HG02840 (cell line): ENCODE measurements around the gene SPDYE4.

Experiments used
- ATAC-seq: cut with Tn5 transposase; IDR thresholded peaks from one replicate; pipeline ENCODE4 v1.9.1; 2021; ENCODE audit warnings: mild to moderate bottlenecking, moderate library complexity, moderate number of reproducible peaks; ENCODE audit not compliant: unreplicated experiment, low FRiP score

Gene SPDYE4

DNA sequence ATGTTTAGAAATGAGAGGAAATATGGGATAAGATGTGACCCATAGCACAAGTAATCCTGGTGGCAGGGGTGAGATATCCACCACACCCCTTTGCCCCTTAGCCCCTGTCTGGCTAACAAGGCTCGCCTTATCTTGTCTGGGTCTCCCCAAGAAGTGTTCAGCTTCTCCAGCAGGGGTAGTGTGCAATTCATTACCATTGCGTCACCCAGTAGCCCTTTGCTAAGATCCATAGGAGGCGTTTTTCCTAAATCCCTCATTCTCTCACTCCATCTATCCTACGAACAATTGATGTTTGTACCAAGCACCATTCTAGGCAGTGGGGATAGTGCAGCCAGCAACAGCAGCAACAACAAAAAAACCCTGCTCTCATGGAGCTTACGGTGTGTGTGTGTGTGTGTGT is 44.5 kb downstream of the SPDYE4 start:
- ATAC-seq = no peak

DNA sequence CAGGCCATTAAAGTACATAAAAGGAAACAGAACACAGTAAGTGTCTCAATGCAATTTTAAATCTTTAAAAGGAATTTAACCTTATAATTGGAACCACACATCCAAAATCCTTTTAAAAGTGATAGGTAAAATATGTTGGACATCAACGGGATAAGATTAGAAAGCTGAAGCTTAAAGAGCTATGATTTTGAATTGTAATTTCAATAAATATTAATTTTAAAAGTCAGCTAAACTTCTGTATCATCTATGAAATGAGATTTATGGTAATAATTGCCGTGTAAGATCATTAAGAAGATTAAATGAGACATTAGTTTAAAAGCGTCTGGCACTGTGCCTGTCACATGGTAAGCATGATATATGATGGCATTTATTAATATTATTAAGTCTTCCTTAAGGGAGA is 45.0 kb downstream of the SPDYE4 start:
- no peak for ATAC-seq

DNA sequence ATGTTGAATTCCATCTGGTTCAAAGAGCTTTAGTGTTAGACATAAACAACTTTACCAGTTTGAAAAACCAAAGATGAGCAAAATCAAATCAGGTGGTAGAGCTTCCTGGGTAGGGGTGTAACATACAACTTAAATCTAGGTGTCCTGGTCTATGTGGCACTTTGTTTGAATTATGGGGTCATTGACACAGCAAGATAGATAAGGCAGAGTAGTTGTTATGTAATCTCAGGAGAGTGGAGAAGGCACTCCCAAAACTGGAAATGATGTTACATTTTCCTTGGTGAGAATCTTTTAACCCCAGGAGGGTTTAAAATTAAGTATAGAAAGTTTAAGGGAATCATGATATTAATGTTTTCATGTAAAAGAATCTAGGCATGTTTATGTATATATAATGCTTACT is 45.6 kb downstream of the SPDYE4 start:
- ATAC-seq = no peak

DNA sequence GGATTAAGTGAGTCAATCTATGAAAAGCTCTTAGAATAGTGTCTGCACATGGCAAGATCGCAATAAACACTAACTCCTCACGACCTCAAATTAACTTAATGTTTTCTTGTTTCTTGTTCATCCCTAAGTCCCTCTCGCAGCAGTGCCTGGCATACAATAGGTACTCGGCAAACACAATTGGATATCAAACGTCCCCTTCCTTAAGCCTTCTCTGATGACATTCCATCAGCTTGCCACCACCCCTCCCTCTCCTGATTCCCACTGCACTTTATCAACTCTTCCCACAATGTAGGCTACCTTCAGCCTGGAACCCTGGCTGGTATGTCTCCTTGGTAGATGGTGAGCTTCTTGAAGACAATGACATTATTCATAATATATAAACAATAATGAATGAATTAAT is 47.1 kb downstream of the SPDYE4 start:
- ATAC-seq = no peak

DNA sequence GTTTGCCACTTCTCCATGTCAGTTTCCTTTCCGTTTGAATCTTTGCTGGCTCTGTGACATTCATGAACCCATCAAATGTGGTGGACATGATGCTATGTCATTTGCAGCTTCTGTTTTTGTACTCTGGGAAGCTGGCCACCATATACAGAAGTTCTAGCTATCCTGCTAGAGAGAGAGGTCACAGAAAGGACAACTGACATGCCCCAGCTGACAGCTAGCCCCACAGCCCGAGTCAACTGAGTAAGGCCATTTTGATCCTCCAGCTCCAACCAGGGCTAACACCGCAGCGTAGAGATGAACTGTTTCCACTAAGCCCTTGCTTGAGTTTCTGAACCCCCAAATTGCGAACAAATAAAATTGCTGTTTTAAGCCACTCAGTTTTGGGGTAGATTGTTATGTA is 47.5 kb downstream of the SPDYE4 start:
- ATAC-seq = no peak

DNA sequence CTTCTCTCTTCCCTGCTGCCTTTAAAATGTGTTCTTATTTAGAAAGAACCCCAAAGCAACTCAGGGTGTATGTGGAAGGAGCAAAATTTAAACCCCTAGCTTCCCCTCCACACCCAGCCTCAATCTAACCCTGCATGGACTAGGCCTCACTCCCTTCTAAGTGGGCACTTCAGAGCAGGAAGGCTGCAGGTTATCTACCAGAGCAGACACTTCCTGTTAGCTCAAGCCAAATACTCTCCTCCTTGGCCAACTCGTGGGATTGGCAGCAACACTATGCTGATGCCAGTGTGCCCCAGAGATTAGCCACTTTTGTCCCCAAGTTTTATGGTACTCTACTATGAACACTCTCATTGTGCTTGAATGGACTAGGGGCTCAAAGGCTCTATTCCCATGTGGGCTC is 49.3 kb downstream of the SPDYE4 start:
- no peak for ATAC-seq

DNA sequence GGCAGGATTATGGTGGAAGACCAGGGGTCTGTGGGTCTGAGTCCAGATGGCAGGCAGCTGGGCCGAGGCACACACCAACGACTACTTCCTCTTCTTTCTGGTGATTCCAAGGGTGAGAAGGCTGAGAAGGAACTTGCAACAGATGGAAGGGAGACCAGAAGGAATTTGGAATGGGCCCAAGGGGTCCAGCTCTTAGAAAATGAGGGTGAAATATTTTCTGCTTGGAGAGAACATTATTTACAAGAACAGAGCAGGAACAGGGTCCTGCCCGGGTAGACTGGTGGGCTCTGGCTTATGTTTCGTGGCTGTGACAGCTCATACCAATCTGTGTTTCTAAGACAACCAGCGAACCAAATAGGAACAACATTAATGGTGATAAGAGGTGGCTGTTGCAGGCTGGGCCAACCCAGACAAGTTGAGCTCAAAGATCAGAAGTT is 50.3 kb downstream of the SPDYE4 start:
- ATAC-seq = no peak

DNA sequence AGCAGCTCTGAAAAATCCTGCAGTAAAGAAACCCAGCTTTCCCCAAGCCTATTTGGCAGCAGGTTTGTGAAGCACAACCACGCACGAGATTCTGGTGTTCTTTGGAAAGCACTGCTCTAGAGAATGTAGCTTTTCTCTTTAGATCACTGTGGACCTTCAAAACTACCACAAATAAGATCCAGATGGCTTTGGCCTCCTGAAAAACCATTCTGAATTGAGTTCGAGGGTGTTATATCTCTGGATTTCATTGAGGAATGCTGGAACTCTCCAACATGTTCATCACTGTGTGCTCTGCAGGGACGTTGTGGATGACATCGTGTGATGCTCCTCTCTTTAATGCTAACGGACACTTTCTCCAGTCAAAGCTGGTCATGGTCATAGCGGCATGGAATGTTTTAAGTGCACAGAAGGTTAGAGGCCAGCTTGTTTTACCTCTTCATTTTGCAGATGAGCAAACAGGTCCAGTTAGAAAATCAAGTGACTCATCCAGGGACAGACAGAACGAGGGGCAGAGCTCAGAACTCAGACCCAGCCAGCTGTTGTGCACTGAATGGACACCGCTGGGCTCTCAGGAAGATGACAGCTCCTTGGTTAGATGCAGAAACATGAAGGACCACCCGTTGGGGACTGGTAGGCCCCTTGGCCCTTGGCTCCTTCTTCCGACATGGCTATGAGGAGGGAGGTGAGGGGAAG is 50.9 kb downstream of the SPDYE4 start:
- no peak for ATAC-seq

DNA sequence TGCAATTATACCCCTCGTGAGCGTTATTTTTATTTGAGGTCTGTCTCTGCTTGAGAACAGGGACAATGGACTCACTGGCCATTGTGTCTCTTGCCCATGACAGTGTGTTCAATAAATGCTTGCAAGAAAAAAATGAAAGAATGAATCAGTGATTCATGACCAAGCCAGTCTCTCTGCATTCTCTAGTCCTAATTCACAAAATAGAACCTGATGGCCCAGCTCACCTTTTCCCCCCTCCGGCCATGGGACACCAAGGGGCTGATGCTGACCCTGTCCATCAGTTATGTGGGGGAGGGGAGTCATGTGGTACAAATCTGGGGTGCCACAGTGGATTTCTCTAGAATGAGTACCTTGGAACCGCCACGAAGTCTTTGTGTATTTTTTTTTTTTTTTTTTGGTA is 51.9 kb downstream of the SPDYE4 start:
- ATAC-seq = no peak

DNA sequence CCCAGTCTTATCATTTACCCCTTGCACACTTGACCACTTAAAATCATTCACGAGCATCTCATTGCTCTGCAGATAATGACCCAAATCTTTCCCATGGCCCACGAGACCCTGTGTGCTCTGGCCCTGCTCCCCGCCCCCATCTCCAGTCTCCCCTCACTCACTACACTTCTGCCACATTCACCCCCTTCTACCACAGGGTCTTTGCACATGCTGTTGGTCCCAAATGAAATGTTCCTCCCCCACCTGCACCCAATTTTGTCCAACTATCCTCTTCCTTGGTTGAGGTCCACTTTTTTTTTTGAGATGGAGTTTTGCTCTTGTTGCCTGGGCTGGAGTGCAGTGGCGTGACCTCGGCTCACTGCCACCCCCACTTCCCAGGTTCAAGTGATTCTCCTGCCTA is 52.9 kb downstream of the SPDYE4 start:
- no peak for ATAC-seq

DNA sequence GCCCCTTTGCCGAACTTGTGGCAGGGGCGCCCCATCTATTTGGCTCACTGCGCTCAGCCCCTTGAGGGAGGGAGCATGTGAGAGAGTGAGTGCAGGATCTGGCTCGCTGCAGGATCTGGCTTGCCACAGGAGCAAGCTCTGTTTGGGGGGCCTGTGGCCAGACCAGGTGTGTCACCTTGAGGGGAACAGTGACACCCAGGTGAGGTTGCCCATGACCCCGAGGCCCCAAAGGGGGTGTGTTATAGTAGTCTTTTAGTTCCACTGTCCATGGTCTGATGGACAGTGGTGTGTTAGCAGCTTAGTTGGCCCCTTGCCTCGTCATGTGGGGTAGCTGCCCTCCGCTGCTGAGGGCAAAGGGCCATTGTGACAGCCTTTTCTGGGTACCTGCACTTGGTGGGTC is 55.3 kb downstream of the SPDYE4 start:
- no peak for ATAC-seq

DNA sequence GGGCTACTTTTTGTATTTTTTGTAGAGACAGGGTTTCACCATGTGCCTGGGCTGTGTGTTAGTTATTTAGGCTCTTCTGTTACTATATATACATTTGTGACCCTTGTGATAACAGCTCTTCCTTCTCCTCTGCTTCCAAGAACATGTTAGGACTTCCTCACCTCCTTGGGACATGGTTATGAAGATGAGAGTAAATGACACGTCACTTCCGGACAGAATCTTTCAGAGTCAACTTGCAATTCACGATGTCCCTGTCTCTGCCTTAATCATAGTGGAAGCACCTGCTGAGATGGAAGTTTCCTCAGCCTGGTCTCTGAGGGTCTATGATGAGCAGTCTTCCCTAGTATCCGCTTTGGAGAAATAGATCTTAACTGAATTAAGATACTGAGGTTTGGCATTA is 56.6 kb downstream of the SPDYE4 start:
- no peak for ATAC-seq

DNA sequence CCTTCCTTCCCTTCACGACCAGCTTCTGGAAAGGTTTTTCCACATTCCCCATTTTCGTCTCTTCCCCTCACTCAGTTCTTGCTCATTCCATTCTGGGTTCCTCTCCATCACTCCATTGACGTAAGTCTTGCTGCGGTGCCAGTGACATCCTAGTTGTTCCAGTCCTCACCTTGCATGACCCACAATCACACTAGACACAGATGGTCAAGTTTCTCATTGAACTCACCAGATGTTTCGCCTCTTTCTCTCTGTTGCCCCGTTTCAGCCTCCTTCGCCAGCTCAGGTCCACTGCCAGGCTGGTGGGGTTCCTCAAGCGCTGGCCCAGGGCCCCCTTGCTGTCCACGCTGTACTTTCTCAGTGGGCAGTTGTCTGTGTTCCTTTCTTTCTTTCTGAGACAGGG is 57.1 kb downstream of the SPDYE4 start:
- no peak for ATAC-seq
